NCI-H146 treated with DMSO at 0.1 percent for 48 hours (cell line): Measurements from ENCODE around the gene DIPK1B.
"Not testable (repeated sequence)": the region's sequence is repeated elsewhere in the genome, so short reads cannot be mapped to it uniquely, and the experiment has no call there.

Experiments used
- DNase-seq: peaks from one replicate; lab custom pipeline; 2025; ENCODE audit not compliant: unreplicated experiment; lab: John Stamatoyannopoulos, UW

The DIPK1B gene

DNA sequence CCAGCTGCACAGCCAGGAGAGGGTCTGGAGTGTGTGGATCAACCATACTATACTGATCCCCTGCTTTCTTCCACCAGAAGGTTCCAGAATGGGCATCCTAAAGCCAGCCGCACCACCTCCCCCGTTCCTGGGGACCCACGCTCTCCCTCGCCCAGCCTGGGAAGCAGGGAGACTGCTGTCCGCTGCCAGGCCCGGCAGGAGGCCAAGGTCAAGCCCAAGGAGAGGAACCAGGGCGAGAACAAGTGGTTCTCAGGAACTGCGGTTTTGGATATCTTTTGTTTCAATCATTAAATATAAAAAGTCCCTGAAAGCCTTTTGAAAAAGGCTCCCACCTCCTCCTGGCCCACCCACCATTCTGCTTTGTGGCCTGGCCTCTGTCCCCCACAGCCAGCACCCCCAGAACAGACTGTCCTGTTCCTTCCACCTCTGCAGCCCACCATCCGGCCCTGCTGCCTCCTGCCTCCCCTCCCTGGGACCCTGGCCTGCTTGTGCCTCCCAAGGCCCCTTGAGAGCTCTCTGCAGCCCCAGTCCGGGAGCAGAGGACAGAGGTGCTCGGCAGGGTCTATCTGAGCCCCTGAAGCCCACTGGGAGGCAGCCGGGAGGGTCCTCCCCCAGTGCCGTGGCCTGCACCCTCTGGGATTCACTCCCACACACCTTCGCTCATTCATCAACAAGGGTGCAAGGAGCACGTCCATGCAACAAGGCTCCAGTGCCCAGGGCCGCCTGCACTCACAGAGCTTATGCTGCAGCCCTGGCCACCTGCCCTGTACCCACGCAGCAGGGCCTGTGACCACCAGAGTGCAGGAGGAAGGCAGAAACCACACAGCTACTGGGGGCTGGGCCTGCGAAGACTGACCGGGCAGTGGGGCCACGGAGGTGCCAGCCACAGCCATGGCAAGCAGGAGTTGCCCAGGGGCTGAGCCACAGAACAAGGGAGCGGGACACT, 36.6 kb downstream of the DIPK1B start:
- no peak for DNase-seq

DNA sequence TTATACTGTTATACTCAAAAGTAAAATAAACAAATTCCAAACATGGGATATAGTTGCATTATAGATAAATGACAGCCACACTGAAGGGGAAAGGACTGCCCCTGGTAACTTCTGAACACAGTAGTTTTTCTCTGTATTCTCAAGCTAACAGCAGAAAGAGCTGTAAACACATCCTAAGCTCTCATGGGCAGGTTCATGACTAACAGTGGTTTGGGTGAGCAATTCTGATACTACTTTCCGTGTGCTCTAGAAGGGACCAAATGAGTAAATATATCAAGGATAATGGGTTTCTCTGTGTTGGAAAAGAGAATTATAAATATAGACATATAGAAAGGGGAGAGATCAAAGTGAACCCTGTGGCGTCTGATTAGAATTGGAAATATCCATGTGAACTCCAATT, 38.2 kb downstream of the DIPK1B start:
- DNase-seq, result no peak

DNA sequence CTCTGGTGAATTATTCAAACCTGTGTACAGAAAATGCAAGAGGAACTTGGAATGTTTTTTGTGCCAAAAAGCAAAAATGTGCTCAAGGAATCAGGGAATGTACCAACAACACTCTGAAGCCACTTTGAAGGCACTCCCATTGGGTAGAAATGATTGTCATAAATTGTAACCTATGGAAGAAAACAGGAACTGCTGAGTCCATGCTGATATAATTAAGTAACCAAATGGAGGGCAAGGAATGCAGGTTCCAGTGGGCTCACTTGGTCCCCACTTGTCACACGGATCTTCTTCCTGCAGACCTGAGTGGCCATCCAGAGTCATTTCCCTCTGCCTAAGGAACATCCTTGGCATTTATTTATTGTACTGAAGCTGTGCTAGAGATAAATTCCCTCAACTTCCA, 38.9 kb downstream of the DIPK1B start:
- DNase-seq, result no peak

DNA sequence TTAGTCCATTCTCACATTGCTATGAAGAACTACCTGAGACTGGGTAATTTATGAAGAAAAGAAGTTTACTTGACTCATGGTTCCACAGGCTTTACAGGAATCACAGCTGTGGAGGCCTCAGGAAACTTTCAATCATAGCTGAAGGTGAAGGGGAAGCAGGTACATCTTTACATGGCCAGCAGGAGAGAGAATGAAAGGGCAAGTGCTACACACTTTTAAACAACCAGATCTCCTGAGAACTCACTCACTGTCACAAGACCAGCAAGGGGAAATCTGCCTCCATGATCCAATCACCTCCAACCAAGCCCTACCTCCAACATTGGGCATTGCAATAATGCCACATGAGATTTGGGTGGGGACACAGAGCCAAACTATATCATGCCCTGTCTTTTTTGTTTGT, 39.4 kb downstream of the DIPK1B start:
- DNase-seq, result no peak

DNA sequence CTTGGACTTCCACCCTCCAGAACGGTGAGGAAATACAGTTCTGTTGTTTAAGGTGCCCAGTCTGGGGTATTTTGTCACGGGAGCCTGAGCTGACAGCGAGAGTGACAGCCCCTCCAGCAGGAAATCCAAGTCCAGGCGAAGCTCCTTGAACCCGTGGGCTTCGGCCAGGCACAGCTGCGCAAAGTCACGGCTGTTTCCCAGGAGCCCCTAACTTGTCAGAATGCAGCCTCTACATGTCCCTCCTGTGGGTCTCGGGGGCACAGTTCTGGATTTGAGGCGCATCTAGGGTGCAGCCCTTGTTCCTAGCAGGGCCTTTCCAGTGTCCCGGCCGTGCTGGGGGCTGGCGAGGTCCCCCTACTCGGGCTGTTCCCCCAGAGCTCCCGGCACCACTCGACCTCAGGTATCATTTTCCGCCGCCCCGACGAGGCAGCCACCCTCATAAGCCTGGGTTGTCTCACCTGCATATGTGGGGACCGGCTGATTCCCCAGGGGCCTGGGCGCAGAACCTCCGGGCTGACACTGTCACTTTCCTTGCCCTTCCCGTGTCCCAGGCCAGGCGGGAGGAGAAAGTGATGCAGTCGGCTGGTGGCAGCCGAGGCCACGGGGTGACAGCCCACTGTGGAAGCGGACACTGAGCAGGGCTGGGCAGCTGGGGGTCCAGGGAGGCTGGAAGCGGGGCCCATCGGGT, 41.1 kb downstream of the DIPK1B start:
- no peak for DNase-seq

DNA sequence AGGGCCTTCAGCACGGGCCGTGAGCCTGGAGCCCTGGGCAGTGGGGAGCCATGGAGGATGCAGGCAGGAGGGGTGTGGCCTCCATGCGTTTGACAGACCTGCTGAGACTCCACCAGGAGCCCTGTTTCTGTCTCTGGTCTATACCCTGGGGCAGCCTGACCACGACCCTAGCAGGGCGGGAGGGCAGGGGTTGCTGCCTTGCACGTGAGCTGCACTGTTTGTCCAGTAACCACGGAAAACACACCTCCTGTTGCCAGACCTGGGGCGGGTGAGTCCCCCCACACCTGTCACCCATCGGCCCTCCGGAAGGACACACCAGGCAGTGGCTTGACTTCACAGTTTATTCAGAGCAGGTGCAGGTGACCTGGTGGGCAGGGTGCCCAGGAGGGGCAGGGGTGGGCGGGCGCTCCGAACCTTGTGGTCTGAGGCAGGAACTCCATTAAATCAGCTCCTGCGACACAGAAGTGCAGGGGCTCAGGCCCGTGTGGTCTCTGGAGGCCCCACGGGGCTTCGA, 41.7 kb downstream of the DIPK1B start:
- peak; percentile 64 for DNase-seq

DNA sequence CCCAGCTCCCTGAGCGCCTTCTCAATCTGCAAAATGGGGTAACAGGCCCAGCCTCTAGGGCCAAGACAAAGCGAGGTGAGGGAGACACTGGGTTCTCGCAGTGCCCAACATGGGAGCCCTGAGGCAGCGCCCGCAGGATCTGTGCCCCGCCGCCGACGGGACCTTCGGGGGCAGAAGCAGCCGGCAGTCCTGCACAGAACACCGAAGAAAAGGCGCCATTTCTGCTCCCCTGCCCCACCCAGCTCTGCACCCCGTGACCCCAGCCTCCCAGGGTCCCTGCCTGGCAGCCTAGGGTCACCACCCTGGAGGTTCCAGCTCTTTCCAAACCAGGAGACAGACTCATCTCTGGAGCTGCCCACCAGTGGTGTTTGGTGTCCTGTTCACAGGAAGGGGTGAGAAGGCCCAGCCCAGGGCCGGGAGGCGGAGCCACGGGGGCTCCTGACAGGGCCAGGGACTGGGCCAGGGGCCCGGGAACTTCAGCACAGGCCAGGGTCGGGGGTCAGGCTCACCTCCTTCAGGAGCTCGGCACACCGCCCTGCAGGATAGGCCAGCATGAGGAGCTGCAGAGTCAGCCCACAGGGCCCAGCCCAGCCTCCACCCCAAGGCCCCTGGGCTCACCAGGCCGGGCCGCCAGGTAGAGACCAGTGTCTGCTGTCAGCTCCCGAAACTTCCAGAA, 42.4 kb downstream of the DIPK1B start:
- DNase-seq, result no peak

DNA sequence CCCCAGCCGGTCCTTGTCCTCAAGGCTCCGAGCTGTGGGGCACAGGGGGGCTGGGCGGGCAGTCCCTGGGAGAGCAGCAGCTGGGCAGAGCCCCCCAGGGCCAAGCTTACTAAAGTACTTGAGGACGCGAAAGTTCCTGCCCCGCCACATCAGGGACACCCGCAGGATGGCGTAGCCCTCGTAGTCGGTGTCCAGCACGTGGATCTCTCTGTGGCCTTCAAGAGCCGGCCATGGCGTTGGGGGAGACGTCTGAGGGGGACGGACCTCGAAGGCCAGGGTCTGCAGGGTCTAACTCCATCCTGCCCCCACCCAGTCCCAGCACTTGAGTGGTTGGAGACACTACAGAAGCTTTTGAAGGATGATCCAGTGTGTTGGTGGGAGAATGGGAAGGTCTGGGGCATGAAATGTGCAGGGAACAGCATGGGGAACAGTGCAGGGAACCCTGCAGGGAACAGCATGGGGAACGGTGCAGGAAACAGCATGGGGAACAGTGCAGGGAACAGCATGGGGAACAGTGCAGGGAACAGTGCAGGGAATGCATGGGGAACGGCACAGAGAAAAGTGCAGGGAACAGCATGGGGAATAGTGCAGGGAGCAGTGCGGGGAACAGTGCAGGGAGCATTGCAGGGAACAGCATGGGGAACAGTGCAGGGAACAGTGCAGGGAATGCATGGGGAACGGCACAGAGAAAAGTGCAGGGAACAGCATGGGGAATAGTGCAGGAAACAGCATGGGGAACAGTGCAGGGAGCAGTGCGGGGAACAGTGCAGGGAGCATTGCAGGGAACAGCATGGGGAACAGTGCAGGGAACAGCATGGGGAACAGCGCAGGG, 43.1 kb downstream of the DIPK1B start:
- DNase-seq, result not testable (repeated sequence)

DNA sequence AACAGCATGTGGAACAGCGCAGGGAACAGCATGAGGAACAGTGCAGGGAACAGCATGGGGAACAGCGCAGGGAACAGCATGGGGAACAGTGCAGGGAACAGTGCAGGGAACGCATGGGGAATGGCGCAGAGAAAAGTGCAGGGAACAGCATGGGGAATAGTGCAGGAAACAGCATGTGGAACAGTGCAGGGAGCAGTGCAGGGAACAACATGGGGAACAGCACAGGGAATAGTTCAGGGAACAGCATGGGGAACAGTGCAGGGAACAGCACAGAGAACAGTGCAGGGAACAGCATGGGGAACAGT, 43.7 kb downstream of the DIPK1B start:
- DNase-seq, result no peak

DNA sequence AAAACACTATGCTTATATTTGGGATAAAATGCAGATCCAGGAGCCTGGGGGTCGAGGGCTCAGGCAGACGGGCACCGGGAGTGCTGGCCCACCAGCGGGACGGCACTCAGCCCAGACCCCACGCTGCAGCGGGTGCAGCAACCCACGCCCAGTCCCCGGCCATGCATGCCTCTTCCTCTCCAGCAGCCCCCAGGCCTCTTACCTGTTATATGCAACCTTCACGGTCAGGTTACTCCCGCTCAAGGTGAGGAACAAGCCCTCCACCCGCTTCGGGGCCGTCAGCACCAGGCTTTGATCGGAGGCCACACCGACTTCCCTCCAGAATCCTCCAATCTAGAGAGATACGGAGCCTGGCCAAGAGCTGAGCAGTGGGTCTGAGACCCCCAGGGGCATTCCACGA, 44.5 kb downstream of the DIPK1B start:
- no peak for DNase-seq

DNA sequence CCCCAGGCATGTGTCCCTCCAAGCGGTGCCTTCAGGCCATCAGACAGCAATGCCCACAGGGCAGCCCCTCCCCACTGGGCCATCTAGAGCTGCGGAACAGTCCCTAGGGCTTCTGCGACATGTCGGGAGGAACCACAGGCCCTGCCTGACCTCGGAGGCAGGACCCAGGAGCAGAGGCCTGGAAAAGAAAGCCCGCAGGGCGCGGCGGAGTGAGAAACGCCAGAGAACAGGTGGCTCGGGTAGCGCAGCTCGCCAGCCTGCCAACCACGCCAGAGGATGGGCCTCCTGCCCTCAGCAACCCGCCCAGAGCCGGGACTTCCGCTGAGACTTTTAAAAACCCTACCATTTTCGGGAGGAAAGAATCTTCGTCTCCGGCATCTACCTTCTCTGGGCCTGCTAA, 45.0 kb downstream of the DIPK1B start:
- DNase-seq, result no peak

DNA sequence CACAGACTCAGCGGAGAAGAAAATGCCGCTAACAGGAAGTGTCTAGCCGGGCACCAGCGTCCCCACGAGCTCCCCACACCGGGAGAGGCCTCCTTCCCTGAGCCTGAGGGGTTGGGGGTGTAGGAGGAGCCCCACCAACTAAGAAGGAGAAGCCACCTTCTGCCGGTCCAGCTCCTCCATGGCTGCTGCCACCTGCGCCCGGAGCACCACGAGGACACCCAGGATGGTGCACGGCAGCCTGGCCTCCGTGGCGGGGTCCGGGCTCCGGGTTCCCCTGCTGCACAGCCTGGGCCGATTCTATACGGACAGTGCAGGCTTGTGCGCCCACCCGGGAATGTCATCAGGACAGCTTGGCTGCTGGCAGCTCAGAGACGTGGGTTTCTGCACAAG, 45.4 kb downstream of the DIPK1B start:
- no peak for DNase-seq

DNA sequence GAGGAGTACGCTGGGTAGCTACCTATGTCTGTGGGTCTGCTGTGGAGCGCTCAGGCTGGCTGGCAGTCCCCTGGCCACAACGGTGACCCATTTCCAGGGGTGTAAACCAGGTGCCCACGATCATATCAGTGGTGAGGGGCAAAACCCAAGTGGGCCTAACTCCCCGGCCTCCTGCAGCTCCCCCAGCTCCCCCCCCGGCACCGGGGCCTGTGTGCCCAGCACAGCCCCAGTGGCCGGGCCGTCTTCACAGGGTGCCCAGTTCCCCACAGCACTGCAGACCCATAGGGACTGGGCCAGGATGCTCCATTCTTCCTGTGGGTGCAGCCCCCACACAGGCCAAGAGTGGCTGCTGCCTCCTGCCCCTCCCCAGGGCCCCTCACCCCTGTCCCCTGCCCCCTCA, 46.6 kb downstream of the DIPK1B start:
- no peak for DNase-seq

DNA sequence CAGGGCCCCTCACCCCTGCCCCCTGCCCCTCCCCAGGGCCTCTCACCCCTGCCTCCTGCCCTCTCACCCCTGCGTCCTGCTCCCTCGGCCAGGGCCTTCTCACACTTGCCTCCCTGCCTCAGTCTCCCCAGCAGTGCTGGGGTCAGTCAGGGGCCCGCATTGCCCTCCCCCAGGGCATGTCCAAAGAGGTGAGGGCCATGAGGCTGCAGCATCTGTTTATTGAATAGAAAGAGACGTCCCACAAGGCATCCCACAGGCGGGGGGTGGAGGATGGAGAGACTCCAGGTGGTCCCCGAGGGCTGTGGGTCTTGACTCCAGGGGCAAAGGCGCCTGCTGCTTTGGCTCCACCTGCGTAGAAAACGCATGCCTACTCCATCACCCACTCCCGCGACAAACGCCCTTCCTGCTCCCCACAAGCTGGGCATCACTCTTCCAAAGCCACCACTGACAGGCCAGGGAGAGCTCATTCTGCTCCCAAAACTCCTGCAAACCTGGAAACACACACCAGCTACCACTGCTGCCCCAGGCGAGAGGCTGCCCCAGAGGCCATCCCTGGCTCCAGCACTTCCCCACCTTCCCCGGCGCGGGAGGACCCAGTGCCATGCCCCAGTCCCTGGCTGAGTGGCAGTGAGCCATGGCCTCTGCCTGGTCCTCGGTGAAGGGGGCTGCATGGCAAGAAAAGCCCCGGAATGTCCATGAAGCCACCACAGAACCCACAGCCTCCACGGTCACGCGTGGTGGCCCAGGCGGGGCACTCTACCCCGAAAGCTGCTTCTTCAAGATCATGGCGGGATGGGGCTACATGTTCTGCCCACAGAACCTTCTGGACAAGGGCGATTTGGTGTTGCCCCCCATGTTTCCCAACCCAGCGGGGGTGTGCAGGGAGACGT, 47.3 kb downstream of the DIPK1B start:
- no peak for DNase-seq

DNA sequence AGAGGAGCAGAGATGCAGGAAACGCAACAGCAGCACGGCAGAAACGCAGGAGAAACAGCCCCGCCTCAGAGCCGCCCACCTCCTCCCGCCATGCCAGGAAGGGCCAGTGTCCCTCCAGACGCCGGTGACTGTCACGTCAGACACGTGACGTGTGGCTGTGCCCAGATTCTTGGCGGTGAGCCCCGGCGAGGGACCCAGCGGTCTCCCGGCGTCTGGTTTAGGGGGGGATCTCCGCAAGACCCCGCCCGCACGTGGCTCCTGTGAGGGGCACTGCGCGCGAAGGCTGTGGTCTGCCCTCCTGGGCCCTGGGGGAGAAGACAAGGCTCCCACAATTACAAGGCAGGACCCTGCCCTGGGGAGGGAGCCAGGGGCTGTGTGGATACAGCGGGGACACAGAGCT, 48.1 kb downstream of the DIPK1B start:
- no peak for DNase-seq

DNA sequence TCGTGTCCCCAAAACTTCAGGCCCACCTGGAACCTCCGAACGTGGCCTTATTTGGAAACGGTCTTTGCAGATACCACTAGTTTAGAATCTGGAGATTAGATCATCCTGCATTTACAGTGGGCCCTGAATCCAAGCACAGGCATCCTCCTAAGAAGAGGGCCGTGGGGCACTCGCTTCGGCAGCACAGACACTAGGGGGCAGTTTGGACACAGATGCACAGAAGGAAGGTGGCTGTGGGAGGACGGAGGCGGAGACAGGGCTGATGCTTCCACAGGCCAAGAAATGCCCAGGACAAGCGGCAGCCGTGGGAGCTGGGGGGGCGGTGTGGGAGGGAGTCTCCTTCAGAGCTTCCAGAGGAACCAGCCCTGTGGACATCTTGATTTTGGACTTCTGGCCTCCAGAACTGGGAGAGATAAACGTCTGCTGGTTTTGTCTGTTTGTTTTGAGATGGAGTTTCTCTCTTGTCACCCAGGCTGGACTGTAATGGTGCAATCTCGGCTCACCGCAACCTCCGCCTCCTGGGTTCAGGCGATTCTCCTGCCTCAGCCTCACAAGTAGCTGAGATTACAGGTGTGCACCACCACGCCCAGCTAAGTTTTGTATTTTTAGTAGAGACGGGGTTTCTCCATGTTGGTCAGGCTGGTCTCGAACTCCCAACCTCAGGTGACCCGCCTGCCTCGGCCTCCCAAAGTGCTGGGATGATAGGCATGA, 48.6 kb downstream of the DIPK1B start:
- DNase-seq, result not testable (repeated sequence)

DNA sequence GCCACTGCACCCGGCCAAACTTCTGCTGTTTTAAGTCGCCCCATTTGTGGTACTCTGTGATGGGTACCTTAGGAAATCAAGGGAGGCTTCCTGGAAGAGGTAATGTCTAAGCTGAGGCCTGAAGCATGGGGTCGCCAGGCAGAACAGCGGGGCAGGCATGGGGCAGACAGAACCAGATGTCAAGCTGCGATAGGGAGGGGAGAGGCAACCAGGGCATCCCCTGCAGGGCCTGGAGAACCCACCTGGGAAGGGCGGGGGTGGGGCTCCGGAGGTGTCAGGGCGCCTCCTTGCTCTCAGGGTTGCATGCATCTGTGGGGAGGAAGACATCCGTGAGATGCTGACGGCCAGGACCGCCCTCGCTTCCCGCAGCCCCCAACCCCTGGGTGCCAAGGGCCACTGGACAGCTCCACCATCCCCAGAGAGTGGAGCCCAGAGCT, 49.2 kb downstream of the DIPK1B start:
- no peak for DNase-seq

DNA sequence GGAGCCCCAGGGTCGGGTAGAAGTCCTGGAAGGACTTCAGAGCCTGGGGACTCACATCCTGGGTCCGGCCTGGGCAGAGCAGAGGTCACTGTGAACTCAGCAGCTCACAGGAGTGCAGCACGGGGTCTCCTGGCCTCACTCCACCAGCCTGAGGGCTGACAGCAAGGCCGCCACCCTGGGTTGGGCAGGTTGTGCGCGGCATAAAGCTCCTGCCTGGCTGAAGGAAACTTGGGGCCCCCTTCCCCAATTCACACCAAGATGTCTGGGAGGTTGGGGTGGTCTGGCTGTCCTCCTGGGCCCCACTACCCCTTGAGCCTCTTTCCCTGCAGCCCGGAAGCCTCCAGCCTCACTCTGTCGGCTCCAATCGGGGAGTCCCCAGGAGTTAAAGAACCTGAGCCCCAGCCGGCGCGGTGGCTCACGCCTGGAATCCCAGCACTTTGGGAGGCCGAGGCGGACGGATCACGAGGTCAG, 49.9 kb downstream of the DIPK1B start:
- no peak for DNase-seq
